ENCODE data around the gene CHCHD6.

GRCh38 chr3:126777366-126777765, 73.3 kb downstream of the CHCHD6 start:
- TF ChIP-seq CTCF (IDR thresholded peaks at IDR 0.05): no peak
- TF ChIP-seq POLR2A (IDR thresholded peaks at IDR 0.05): no peak

Measured in right lobe of liver (tissue), 4 donors.